ENCODE measurements around the gene RFLNA.

Gene RFLNA

GRCh38 chr12:124303579-124304313, 8.9 kb downstream of the RFLNA start:
- TF ChIP-seq GATA1 (IDR thresholded peaks at IDR 0.05; ENCODE audit: low read depth, low read length) (no peak), POLR2A (IDR thresholded peaks at IDR 0.05; ENCODE audit: low read length) (no peak)
- no peak for DNase-seq

- no peak for DNase-seq
- TF ChIP-seq GATA1 (IDR thresholded peaks at IDR 0.05; ENCODE audit: low read depth, low read length), result no peak
- no peak for TF ChIP-seq POLR2A (IDR thresholded peaks at IDR 0.05; ENCODE audit: low read length)
Measured at GRCh38 chr12:124304314-124304790, 9.5 kb downstream of the RFLNA start.

GRCh38 chr12:124305136-124305535, 10.2 kb downstream of the RFLNA start:
- TF ChIP-seq POLR2A (IDR thresholded peaks at IDR 0.05; ENCODE audit: low read length) (no peak), GATA1 (IDR thresholded peaks at IDR 0.05; ENCODE audit: low read depth, low read length) (no peak)
- DNase-seq, result no peak

- DNase-seq, result no peak
Measured at GRCh38 chr12:124305776-124306685, 11.1 kb downstream of the RFLNA start.

GRCh38 chr12:124306686-124307555, 12.0 kb downstream of the RFLNA start:
- no peak for DNase-seq
- TF ChIP-seq POLR2A (IDR thresholded peaks at IDR 0.05; ENCODE audit: low read length), result no peak
- no peak for TF ChIP-seq GATA1 (IDR thresholded peaks at IDR 0.05; ENCODE audit: low read depth, low read length)

More at GRCh38 chr12:124305776-124306685, 11.1 kb downstream of the RFLNA start:
- no peak for TF ChIP-seq POLR2A (IDR thresholded peaks at IDR 0.05; ENCODE audit: low read length)
- TF ChIP-seq GATA1 (IDR thresholded peaks at IDR 0.05; ENCODE audit: low read depth, low read length), result no peak

- TF ChIP-seq POLR2A (IDR thresholded peaks at IDR 0.05; ENCODE audit: low read length) (no peak), GATA1 (IDR thresholded peaks at IDR 0.05; ENCODE audit: low read depth, low read length) (no peak)
- no peak for DNase-seq
Measured at GRCh38 chr12:124307556-124307825, 12.6 kb downstream of the RFLNA start.

GRCh38 chr12:124308741-124309140, 13.8 kb downstream of the RFLNA start:
- TF ChIP-seq GATA1 (IDR thresholded peaks at IDR 0.05; ENCODE audit: low read depth, low read length) (no peak), POLR2A (IDR thresholded peaks at IDR 0.05; ENCODE audit: low read length) (no peak)
- DNase-seq, result no peak

GRCh38 chr12:124309231-124309630, 14.3 kb downstream of the RFLNA start:
- TF ChIP-seq GATA1 (IDR thresholded peaks at IDR 0.05; ENCODE audit: low read depth, low read length), result no peak
- TF ChIP-seq POLR2A (IDR thresholded peaks at IDR 0.05; ENCODE audit: low read length), result no peak
- no peak for DNase-seq

GRCh38 chr12:124309744-124310143, 14.9 kb downstream of the RFLNA start:
- no peak for DNase-seq
- TF ChIP-seq GATA1 (IDR thresholded peaks at IDR 0.05; ENCODE audit: low read depth, low read length), result no peak
- no peak for TF ChIP-seq POLR2A (IDR thresholded peaks at IDR 0.05; ENCODE audit: low read length)

GRCh38 chr12:124310178-124310577, 15.3 kb downstream of the RFLNA start:
- DNase-seq, result no peak

GRCh38 chr12:124310785-124311184, 15.9 kb downstream of the RFLNA start:
- no peak for TF ChIP-seq GATA1 (IDR thresholded peaks at IDR 0.05; ENCODE audit: low read depth, low read length)
- no peak for TF ChIP-seq POLR2A (IDR thresholded peaks at IDR 0.05; ENCODE audit: low read length)
- DNase-seq, result no peak

More at GRCh38 chr12:124310178-124310577, 15.3 kb downstream of the RFLNA start:
- TF ChIP-seq GATA1 (IDR thresholded peaks at IDR 0.05; ENCODE audit: low read depth, low read length) (no peak), POLR2A (IDR thresholded peaks at IDR 0.05; ENCODE audit: low read length) (no peak)

- TF ChIP-seq GATA1 (IDR thresholded peaks at IDR 0.05; ENCODE audit: low read depth, low read length) (no peak), POLR2A (IDR thresholded peaks at IDR 0.05; ENCODE audit: low read length) (no peak)
- DNase-seq, result no peak
Measured at GRCh38 chr12:124311292-124312109, 16.6 kb downstream of the RFLNA start.

GRCh38 chr12:124312601-124313000, 17.7 kb downstream of the RFLNA start:
- TF ChIP-seq GATA1 (IDR thresholded peaks at IDR 0.05; ENCODE audit: low read depth, low read length) (no peak), POLR2A (IDR thresholded peaks at IDR 0.05; ENCODE audit: low read length) (no peak)
- no peak for DNase-seq

Measured in erythroblast (primary cell).